Measurements from ENCODE around the gene NOS3. TPM values are rescaled to one million over a fixed set of nuclear protein-coding genes. Genes with fewer than 3 reads are reported as not detected.

The NOS3 gene
- total and polyA plus RNA-seq, 9 of the 15 experiments (the other 6 are each of a cell fraction or from before 2014, with no cell fraction given) = 1.1 to 121 (median 23.6) TPM

DNA sequence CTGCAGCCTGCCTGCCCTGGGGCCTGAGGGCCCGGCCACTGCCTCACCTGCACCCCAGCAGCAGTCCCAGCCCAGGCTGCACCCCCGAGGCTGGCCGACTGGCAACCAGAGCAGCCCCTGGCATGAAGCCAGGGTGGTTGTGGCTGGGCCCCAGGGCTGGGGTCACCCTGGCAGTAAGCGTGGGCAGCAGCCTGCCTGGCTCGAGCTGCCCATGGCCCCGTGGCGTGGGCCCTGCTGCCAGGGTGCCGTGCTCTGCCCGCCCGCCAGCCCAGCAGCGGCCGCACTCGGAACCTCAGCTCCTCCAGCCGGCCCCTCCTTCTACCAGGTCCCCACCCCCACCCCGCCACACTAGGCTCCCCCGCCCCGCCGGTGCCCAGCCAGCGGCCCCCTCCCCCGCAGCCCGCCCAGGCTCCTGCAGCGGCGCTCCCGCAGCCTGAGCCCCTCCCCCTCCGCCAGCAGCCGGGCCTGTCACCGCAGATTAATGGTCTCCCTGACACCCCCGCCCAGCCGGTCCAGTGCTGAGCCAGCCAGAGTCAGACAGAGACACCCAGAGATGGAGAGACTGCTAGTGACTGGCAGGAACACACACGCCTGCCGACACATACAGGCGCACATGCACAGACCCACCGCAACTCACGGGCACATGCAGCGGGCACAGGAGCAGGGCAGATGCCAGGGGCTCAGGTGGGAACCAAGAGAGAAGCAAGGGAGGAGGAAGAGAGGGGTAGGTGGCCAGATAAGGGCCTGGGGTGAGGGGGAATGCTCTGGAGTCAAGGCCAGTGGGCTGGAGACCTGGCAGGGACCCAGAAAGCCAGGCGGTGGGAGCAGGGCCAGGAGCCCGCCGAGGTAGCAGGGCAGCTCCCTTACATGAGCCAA is 35.1 kb upstream of the NOS3 start (continued):
- TF ChIP-seq, protein P1, sequence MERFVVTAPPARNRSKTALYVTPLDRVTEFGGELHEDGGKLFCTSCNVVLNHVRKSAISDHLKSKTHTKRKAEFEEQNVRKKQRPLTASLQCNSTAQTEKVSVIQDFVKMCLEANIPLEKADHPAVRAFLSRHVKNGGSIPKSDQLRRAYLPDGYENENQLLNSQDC (CRISPR knock-in tag; IDR thresholded peaks at IDR 0.05) = 0 out of 2 replicates have a peak, but pooled peaks have one; percentile 62

DNA sequence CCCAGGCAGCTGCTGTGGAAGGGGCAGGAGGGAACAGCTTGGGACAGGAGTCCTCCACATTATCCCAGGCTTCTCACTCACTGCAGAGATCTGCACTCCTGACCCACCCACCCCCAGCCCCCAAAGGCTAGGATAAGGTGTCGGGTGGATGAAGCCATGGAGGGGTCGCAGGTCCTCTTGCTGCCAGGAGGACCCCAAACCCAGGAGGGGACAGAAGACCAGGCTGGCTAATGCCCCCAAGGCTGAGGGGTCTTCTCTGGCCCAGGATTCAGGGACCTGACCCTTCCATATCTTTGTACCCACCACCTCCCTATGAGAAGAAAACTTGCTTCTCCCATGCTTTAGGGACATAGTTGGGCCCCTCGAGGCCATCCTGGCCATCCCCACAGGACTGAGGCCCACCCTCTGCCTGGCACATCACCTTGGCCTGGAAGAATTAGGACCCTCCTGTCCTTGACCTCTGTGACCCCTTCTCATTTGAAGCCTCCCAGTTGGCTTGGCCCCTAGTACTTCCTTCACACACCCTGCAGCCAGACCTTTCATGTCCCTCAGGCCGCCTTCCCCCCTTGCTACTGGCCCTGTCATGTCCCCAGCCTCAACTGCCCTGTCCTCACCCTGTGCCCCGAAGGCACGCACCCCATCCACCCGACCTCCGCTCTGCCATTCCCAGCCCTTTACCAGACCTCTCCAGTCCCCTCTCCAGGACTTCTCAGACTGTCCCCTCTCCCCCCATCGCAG is 34.3 kb upstream of the NOS3 start:
- H2AFZ ChIP-seq (ENCODE audit: low read depth, low read length) = peak overlapping the region; percentile 60
- intact Hi-C loops (cut with micrococcal nuclease) = loop anchor here (2.0 to 5.0 kb wide), 2 partner anchors 28 to 634 kb away; partner anchors contain the start of genes ACTR3C and LRRC61
- H3K4me1 ChIP-seq (replicated peaks in 1 of 2; ENCODE audit: control insufficient read depth in 2 of 2, insufficient read depth in 2 of 2, low read length in 2 of 2) = peaks cover 68 to 94% of the 10 kb centered on the region in 2 experiments
- H3K79me2 ChIP-seq (ENCODE audit: control insufficient read depth, insufficient read depth, low read length) = peaks cover 85% of the 10 kb centered on the region
- in situ Hi-C loops (cut with MboI) = no loop called here
- peak overlapping the region; percentile 84 for H3K27ac ChIP-seq (ENCODE audit: extremely low read depth, low read depth, low read length)
- peak overlapping the region; percentile 81 for H3K4me2 ChIP-seq (ENCODE audit: insufficient read depth, low read length)
- DNase-seq (ENCODE audit: extremely low read depth in 1 of 4, low spot score in 3 of 4) = no peak
- H3K9ac ChIP-seq (ENCODE audit: insufficient read depth in 1 of 2, low read depth in 2 of 2, low read length in 2 of 2) = peak overlapping the region; percentile 73 to 87
- no TSS peak for BruUV-seq (replicated peaks)
- H3K9me3 ChIP-seq (replicated peaks; ENCODE audit: control insufficient read depth, insufficient read depth, low read depth, low read length) = no peaks in the 10 kb centered on the region
- peaks cover 7% of the 10 kb centered on the region for H3K9me1 ChIP-seq (ENCODE audit: control insufficient read depth, insufficient read depth, low read length)
- WGBS (ENCODE audit: insufficient coverage, low coverage, missing lambda C conversion rate) = 55% methylated on average over 9 of the region's 9 CpGs
- H3K36me3 ChIP-seq (ENCODE audit: control insufficient read depth, insufficient read depth, low read length) = peaks cover 51% of the 10 kb centered on the region
- H4K20me1 ChIP-seq (replicated peaks; ENCODE audit: control insufficient read depth, insufficient read depth, low read length) = peaks cover 8% of the 10 kb centered on the region; the same call in 1 of the 2 replicates
- ChIA-PET POLR2A (interaction anchor here (1.0 to 3.5 kb wide), 4 partner anchors 9 to 36 kb away, joined by 3 to 18 read pairs (median 3); no protein-coding TSS in a partner anchor), CTCF (ENCODE audit: low intra/inter-chr PET ratio) (no interaction called here)
- ATAC-seq = peak; percentile 3
- FAIRE-seq = no peak
- H3K27me3 ChIP-seq (ENCODE audit: control insufficient read depth in 2 of 2, insufficient read depth in 2 of 2, low read length in 2 of 2) = no peaks in the 10 kb centered on the region
- peak overlapping the region; percentile 91 for H3K4me3 ChIP-seq
- TF ChIP-seq HDAC8 (tag; IDR thresholded peaks at IDR 0.05) (no peak), PYGO2 (tag; IDR thresholded peaks at IDR 0.05) (no peak; the same call in 1 of the 2 replicates), SP1 (CRISPR knock-in tag; IDR thresholded peaks at IDR 0.05) (0 out of 2 replicates have a peak, but pooled peaks have one; percentile 5), RBM39 (optimal IDR thresholded peaks at IDR 0.05; ENCODE audit: low read depth, low read length) (peak; percentile 8), RFX7 (CRISPR knock-in tag; IDR thresholded peaks at IDR 0.05) (no peak), MIER1 (IDR thresholded peaks at IDR 0.05; ENCODE audit: low read depth) (0 out of 2 replicates have a peak, but pooled peaks have one; percentile 2), ESRRA (IDR thresholded peaks at IDR 0.05; ENCODE audit: borderline replicate concordance, low read depth) (peak; percentile 77), NR3C1 (CRISPR knock-in tag; IDR thresholded peaks at IDR 0.05) (no peak), EP400 (IDR thresholded peaks at IDR 0.05) (no peak)
- TF ChIP-seq, protein P2, sequence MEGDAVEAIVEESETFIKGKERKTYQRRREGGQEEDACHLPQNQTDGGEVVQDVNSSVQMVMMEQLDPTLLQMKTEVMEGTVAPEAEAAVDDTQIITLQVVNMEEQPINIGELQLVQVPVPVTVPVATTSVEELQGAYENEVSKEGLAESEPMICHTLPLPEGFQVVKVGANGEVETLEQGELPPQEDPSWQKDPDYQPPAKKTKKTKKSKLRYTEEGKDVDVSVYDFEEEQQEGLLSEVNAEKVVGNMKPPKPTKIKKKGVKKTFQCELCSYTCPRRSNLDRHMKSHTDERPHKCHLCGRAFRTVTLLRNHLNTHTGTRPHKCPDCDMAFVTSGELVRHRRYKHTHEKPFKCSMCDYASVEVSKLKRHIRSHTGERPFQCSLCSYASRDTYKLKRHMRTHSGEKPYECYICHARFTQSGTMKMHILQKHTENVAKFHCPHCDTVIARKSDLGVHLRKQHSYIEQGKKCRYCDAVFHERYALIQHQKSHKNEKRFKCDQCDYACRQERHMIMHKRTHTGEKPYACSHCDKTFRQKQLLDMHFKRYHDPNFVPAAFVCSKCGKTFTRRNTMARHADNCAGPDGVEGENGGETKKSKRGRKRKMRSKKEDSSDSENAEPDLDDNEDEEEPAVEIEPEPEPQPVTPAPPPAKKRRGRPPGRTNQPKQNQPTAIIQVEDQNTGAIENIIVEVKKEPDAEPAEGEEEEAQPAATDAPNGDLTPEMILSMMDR (IDR thresholded peaks at IDR 0.05 in 2 of 3, conservative IDR thresholded peaks at IDR 0.05 in 1 of 3; ENCODE audit: insufficient read depth in 2 of 3, low read depth in 1 of 3, low read length in 3 of 3) = no peak
- TF ChIP-seq, protein P3, sequence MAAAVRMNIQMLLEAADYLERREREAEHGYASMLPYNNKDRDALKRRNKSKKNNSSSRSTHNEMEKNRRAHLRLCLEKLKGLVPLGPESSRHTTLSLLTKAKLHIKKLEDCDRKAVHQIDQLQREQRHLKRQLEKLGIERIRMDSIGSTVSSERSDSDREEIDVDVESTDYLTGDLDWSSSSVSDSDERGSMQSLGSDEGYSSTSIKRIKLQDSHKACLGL (CRISPR knock-in tag; IDR thresholded peaks at IDR 0.05; ENCODE audit: borderline replicate concordance, poor library complexity, severe bottlenecking) = no peak
- TF ChIP-seq, protein P4, sequence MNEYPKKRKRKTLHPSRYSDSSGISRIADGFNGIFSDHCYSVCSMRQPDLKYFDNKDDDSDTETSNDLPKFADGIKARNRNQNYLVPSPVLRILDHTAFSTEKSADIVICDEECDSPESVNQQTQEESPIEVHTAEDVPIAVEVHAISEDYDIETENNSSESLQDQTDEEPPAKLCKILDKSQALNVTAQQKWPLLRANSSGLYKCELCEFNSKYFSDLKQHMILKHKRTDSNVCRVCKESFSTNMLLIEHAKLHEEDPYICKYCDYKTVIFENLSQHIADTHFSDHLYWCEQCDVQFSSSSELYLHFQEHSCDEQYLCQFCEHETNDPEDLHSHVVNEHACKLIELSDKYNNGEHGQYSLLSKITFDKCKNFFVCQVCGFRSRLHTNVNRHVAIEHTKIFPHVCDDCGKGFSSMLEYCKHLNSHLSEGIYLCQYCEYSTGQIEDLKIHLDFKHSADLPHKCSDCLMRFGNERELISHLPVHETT (CRISPR knock-in tag; conservative IDR thresholded peaks at IDR 0.05 in 1 of 2, IDR thresholded peaks at IDR 0.05 in 1 of 2) = no peak

All from K562 (cell line).